Effector memory CD4-positive, alpha-beta T cell (primary cell): ENCODE measurements around the gene HOMER2.
"Not testable (repeated sequence)": the region's sequence is repeated elsewhere in the genome, so short reads cannot be mapped to it uniquely, and the experiment has no call there.

ENCODE experiments used
- DNase-seq, 3 donors: peaks; one replicate each; pipeline ENCODE4 v3.0.0-alpha.2; 2020
- H3K27ac ChIP-seq: 2 replicates; pipeline ENCODE4 v1.7.0; 2013; ENCODE audit warnings: mild to moderate bottlenecking, low read length, moderate library complexity; ENCODE audit not compliant: insufficient read depth, poor library complexity, severe bottlenecking
- H3K27me3 ChIP-seq: replicated peaks from 2 replicates; pipeline ENCODE4 v1.7.0; 2013; ENCODE audit warnings: mild to moderate bottlenecking, low read length; ENCODE audit not compliant: insufficient read depth, control insufficient read depth, poor library complexity, severe bottlenecking
- H3K36me3 ChIP-seq: 2 replicates; pipeline ENCODE4 v1.7.0; 2013; ENCODE audit warnings: mild to moderate bottlenecking, low read length, moderate library complexity; ENCODE audit not compliant: control insufficient read depth, insufficient read depth
- H3K4me1 ChIP-seq: 2 replicates; pipeline ENCODE4 v1.7.0; 2013; ENCODE audit warnings: low read length, mild to moderate bottlenecking; ENCODE audit not compliant: control insufficient read depth, insufficient read depth, poor library complexity, severe bottlenecking
- H3K4me3 ChIP-seq: 2 replicates; pipeline ENCODE4 v1.7.0; 2013; ENCODE audit warnings: low read length, low read depth, mild to moderate bottlenecking; ENCODE audit not compliant: insufficient read depth, poor library complexity, severe bottlenecking
- H3K9me3 ChIP-seq: 2 replicates; pipeline ENCODE4 v1.7.0; 2013; ENCODE audit warnings: mild to moderate bottlenecking, low read length, moderate library complexity; ENCODE audit not compliant: control insufficient read depth

The HOMER2 gene

DNA sequence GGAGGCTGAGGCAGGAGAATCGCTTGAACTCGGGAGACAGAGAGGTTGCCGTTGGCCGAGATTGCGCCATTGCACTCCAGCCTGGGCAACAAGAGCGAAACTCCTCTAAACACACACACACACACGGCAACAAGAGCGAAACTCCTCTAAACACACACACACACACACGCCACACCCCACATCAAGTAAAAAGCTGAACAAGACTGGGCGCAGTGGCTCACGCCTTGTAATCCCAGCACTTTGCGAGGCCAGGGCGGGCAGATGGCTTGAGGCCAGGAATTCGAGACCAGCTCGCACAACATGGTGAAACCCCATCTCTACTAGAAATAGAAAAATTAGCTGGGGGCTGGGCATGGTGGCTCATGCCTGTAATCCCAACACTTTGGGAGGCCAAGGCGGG is 49.0 kb downstream of the HOMER2 start:
- H3K36me3 ChIP-seq, result no peaks in the 10 kb centered on the region
- H3K4me1 ChIP-seq, result no peaks in the 10 kb centered on the region
- H3K27me3 ChIP-seq, result no peaks in the 10 kb centered on the region
- no peaks in the 10 kb centered on the region for H3K9me3 ChIP-seq
- H3K27ac ChIP-seq, result no peak overlapping the region
- DNase-seq, result no peak
- no peak overlapping the region for H3K4me3 ChIP-seq

DNA sequence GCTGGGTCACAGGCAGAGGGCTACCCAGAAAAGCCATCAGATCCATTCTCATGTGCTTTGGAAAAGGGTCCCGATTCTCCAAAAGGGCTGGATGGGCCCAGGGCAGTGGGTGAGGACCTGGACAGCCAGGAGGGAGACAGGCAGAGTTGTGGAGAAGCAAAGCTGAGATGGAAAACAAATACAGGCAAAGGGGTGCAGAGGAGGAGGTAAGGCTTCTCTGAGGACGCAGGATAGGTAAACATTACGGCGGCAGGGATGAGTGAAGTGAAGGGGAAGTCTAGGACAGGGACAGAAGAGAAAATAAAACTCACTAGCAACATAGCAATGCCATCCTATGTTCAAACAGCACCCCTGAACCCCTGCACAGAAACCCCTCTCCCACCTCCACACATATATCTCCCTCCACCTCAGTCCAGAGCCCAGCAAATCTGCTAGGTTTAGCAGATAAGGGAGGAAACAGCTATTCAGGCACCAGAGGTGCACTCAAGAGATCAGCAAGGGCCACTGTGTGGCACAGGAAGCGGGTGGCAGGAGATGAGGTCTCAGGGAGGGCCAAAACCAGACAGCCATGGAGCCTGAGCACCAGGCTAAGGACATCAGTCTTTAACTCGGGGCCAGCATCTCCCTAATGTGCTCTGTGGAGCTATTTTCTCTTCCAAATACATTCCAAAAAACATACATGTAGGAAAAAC is 51.3 kb downstream of the HOMER2 start:
- no peaks in the 10 kb centered on the region for H3K4me1 ChIP-seq
- H3K27ac ChIP-seq, result no peak overlapping the region
- no peaks in the 10 kb centered on the region for H3K9me3 ChIP-seq
- H3K36me3 ChIP-seq, result no peaks in the 10 kb centered on the region
- H3K4me3 ChIP-seq, result no peak overlapping the region
- no peaks in the 10 kb centered on the region for H3K27me3 ChIP-seq
- no peak for DNase-seq

DNA sequence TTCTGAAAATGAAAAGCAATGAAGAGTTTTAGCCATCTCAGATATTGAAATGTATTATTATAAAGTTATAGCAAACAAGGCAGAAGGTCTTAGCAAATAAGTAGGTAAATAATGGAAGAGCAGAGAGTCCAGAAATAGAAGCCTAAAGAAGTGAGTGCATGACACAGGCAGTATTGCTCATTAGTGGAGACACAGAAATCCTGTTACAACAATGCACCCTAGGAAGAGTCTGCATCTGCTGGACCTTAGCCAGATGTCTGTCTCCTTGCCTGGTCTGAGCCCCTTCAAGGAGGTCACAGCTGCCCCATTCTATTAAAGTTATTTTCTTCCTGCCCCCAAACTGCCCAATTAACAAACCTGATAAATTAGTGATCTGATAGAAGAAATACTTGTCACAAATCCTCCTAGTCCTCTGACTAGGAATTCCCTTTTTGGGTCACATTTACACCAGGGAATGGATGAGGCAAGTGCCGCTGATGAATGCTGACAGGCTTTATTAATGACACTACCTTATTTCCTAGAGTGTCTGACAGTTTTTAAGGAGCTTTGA is 51.9 kb downstream of the HOMER2 start:
- Histone ChIP-seq H3K9me3 (no peaks in the 10 kb centered on the region), H3K4me3 (no peak overlapping the region), H3K27me3 (no peaks in the 10 kb centered on the region), H3K27ac (no peak overlapping the region), H3K4me1 (no peaks in the 10 kb centered on the region), H3K36me3 (no peaks in the 10 kb centered on the region)
- DNase-seq, result no peak

DNA sequence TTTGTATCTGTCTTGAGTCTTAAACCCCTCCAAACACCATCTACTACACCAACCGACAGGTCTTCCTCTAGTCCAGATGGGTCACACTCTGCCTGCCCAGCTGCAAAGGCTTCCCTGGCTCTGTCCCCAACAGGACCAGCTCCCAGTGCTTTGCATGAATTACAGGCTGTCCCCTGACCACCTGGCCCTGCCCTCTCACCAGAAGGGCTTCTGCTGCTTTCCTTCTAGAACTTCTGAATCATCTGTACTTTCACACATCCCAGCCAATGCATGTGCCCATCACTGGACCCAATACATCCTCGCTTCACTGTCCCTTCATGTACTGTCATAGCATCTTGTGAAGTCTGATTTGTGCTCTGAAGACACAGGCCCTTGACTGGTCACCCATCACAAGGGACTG is 53.6 kb downstream of the HOMER2 start:
- H3K4me1 ChIP-seq, result no peaks in the 10 kb centered on the region
- no peaks in the 10 kb centered on the region for H3K9me3 ChIP-seq
- no peaks in the 10 kb centered on the region for H3K36me3 ChIP-seq
- no peaks in the 10 kb centered on the region for H3K27me3 ChIP-seq
- DNase-seq, result no peak
- H3K27ac ChIP-seq, result no peak overlapping the region
- H3K4me3 ChIP-seq, result no peak overlapping the region

DNA sequence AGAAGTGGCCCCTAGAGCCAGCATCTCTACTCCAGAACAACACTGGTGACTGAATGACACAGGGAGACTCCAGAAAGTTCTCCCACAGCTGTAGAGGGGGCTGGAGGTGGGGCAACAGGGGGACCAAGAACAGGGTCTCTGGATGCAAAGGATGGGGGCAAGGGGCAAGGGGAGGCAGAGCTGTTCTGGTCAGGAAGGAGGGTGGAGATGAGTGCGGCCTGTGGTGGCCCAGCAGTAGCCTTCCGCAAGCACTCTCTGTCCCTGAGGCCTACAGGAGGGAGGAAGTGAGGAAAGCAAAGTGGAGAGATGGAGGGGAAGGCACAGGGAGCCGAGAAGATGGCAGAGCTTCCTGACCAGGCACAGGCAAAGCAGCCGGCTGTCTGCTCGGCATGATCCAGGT is 56.5 kb downstream of the HOMER2 start:
- H3K27ac ChIP-seq, result no peak overlapping the region
- no peaks in the 10 kb centered on the region for H3K9me3 ChIP-seq
- H3K4me1 ChIP-seq, result no peaks in the 10 kb centered on the region
- H3K36me3 ChIP-seq, result no peaks in the 10 kb centered on the region
- no peak overlapping the region for H3K4me3 ChIP-seq
- DNase-seq, result no peak
- no peaks in the 10 kb centered on the region for H3K27me3 ChIP-seq

DNA sequence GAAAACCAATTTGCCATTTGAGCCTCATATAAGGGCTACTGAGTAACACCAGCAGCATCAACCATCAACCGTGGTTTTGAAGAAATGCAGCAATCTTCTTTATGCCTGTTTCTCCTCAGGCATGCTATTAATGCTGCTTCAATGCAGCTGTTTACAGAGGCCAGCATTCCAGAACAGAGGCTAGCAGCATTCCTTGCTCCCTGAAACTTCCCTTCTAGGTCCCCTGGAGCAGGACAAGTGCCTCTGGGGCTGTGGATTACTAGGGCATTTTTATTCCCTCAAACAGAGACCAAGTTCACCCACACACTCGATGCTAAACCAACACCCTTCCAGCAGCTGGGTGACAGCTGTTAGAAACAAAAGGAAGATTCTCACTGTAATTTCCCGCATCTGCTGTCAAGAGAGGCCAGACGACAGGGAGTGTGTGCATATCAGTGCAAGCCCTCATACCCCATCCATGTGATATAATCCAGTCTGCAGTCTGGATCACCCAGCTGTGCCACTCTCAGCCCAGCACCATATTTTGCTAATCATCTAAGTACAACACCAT is 57.5 kb downstream of the HOMER2 start:
- Histone ChIP-seq H3K36me3 (no peaks in the 10 kb centered on the region), H3K4me3 (no peak overlapping the region), H3K4me1 (no peaks in the 10 kb centered on the region), H3K9me3 (no peaks in the 10 kb centered on the region), H3K27ac (no peak overlapping the region), H3K27me3 (no peaks in the 10 kb centered on the region)
- no peak for DNase-seq

DNA sequence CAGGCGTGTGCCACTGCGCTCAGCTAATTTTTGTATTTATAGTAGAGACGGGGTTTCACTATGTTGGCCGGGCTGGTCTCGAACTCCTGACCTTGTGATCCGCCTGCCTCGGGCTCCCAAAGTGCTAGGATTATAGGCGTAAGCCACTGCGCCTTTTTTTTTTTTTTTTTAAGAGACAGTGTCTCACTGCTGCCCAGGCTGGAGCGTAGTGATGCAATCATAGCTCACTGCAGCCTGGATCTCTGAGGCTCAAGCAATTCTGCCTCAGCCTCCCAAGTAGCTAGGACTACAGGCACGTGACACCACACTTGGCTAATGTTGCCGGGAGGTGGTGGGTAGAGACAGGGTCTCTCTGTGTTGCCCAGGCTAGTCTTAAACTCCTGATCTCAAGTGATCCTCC is 59.0 kb downstream of the HOMER2 start:
- H3K27me3 ChIP-seq, H3K4me1 ChIP-seq, H3K27ac ChIP-seq, H3K9me3 ChIP-seq, H3K4me3 ChIP-seq, DNase-seq, H3K36me3 ChIP-seq: not testable (repeated sequence)

DNA sequence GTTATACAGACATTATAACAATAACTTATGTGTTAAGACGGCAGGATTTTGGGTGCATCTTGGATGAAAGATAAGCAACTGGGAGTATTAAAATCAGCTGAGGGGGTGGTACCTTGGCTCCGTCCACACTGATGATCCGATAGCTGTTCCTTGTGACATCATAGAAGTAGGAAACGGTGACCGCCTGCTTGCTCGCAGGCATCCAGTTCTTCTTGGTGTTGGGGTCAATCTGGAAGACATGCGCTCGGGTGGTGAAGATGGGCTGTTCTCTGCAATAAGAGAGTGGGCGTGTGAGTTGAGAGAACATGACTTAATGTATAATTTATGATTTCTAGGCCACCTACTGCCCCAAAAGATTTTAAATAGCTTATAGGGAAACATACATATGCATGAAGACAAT is 59.9 kb downstream of the HOMER2 start:
- Histone ChIP-seq H3K4me3 (no peak overlapping the region), H3K4me1 (no peaks in the 10 kb centered on the region), H3K27ac (no peak overlapping the region), H3K27me3 (no peaks in the 10 kb centered on the region), H3K9me3 (no peaks in the 10 kb centered on the region), H3K36me3 (no peaks in the 10 kb centered on the region)
- DNase-seq, result no peak

DNA sequence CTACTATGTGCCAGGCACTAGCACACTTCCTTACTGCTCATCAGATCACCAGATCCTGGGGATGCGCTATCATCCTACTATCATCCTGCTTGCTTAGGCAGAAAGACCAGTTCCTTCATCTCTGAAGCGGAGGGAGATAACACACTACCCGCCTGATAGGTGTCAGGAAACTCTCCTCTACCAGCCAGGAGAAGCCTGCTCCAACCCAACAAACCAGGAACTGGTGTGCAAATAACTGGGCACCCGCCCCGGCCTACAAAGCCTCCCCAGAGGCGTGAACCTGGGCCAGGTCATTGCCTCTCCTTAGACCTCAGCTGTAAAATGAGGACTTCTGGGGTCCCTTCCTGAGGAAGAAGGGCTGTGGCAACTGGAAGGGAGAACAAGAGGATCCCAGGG is 61.5 kb downstream of the HOMER2 start:
- Histone ChIP-seq H3K36me3 (no peaks in the 10 kb centered on the region), H3K9me3 (no peaks in the 10 kb centered on the region), H3K4me3 (no peak overlapping the region), H3K27me3 (no peaks in the 10 kb centered on the region), H3K27ac (no peak overlapping the region), H3K4me1 (no peaks in the 10 kb centered on the region)
- no peak for DNase-seq

DNA sequence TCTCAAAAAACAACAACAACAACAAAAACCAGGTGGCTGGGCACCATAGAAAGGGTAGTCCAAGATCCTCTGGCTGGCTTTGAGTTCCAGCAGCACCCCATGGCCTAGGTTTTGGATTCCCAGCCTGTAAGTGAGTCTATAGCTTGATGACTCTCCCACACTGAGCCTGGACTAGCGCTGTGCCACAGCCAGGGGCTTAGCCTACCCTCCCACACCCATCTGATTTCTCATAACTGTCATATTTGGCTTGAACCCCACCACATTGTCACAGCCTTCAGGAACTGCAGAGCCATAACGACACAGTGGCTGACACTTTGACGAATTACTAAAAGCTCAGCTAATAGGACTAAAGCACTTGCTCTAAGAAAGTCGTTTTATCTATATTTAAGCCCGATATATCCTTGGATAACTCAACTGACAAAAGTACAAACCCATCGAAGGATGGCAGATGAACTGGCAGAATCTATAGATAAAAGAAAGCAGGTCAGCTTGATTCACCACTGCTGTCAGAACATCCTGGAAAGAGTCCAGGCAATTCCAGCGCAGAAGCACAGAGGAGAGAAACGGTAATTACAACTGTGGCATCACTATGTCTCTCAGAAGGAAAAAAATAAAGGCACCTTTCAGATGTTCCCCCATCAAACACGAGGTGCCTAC is 62.1 kb downstream of the HOMER2 start:
- H3K27ac ChIP-seq, result no peak overlapping the region
- no peaks in the 10 kb centered on the region for H3K4me1 ChIP-seq
- no peaks in the 10 kb centered on the region for H3K9me3 ChIP-seq
- no peaks in the 10 kb centered on the region for H3K27me3 ChIP-seq
- H3K36me3 ChIP-seq, result no peaks in the 10 kb centered on the region
- DNase-seq, result no peak
- no peak overlapping the region for H3K4me3 ChIP-seq
